ENCODE measurements around the gene TEN1.
"Not testable (repeated sequence)": the region's sequence is repeated elsewhere in the genome, so short reads cannot be mapped to it uniquely, and the experiment has no call there.

Gene TEN1

DNA sequence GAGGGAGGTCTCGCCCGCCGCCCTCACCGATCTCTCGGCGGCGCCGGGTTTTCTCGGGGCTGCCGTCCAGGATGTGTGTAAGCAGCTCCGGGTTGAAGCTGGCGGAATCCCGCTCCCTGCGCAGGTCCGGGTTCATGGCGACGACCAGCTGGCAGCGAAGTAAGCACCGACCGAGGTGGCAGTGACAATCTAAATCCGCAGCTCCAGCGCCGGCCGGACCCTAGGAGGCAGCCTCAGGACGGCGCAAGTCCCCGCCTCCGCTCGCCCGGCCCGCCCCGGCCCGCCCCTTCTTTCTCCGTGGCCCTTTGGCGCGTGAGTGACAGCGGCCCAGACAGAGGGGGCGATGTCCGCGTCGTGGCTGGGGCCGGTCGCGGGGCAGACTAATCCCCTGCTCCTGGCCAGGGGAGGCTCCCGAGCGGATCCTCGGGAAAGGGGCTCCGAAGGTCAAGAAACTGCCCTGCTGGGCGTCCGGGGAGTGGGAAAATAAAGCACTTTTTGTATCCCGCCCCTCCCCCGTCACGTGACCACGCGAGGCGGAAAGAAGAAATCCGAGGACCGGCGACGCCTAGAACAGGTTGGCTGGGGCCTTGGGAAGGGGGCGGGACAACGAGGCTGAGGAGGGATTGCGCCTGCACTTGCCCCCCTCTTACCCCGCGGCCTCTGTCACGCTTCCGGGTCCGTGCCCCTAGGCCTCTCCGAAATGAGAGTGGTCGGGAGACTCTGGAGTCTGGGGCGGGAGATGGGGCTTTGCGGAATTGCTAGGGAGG lies at the start of gene TEN1, which contains the start of gene ACOX1:
TSS of gene TEN1 (plus strand) at position 303 of the 767 bp plus-strand sequence. CDS start 6,953 bp downstream, outside the sequence.
TSS of gene ACOX1 (minus strand) at position 229 of the 767 bp plus-strand sequence. CDS start at position 136, 93 bp downstream.
- peak; percentile 93 to 97 for DNase-seq (ENCODE audit: low read depth in 2 of 2)

DNA sequence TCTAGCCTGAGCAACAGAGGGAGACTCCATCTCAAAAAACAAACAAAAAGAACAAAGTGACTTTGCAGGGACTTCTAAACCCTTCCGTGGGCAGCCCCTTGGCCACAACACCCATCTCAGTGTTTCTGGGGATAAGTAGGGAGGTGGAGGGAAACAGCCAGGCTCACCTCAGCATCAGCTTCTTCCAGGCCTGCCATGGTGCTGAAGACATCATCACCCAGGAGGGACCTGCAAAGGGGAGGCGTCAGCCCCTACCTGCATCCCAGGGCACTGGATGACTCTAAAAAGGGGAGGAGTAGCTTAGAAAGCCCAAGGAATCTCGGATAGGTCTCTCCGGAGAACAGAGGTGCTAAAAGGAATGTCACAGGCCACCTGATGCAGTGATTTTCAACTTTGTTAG lies 48.0 kb upstream of the TEN1 start:
- no peak for DNase-seq (ENCODE audit: low read depth in 2 of 2)

GRCh38 chr17:75932852-75933251 lies 46.2 kb upstream of the TEN1 start:
- no peak for DNase-seq (ENCODE audit: low read depth in 2 of 2)

DNA sequence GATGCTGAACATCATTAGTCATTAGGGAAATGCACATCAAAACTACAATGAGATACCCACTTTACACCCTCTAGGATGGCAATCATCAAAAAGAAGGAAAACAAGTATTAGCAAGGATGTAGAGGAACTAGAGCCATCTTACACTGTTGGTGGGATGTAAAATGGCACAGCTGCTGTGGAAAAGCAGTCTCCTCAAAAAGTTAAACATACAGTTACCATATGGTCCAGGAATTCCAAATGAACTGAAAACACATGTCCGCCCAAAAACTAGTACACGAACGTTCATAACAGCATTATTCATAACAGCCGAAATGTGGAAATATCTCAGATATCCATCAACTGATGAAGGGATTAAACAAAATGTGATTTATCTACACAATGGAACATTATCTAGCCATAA lies 45.2 kb upstream of the TEN1 start:
- DNase-seq (ENCODE audit: low read depth in 2 of 2): no peak

DNA sequence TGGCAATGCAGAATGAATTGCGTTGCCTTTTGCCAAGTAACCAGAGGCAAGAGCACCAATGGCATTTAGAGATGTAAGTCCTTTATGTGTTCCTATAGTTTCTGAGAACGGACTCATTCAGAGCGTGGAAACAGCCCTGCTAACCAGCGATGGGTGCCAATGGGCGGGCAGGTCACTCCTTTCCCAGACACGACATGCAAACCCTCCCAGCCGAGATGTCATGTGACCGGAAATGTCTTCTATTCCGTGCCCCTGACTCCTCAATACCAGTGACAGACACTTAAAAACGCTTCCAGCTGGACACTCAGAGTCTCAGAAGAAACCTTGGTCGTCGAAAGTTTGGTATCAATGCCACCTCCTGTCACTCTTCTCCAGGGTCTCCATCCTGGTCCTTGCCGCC lies 41.4 kb upstream of the TEN1 start:
- no peak for DNase-seq (ENCODE audit: low read depth in 2 of 2)

GRCh38 chr17:75940727-75941441 lies 38.2 kb upstream of the TEN1 start, which contains the start of gene FBF1:
Gene FBF1 (minus strand): TSS chr17:75941042. CDS start chr17:75938149, 2,893 bp downstream.
- DNase-seq (ENCODE audit: low read depth in 2 of 2): peak; percentile 81 to 87

- DNase-seq (ENCODE audit: low read depth in 2 of 2): no peak
These were observed 37.6 kb upstream of the TEN1 start for GRCh38 chr17:75941442-75941819.

DNA sequence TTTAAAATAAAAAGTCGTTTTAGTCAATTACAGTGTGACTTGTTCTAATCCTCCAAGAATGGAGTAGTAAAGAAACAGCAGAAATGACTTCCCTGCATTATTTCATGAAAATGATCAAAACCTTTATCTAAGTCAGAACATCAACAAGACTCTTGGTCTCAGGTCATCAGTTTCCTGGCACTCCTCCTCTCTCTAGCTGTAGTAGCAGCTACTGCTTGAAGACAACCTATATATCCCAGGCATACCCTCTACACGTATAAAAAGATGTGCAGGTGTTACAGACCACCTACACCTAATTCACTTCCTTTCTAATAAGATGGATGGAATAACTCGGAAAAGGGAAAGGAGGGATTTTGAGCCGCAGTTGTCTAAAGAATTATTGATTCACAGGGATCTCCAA lies 36.6 kb upstream of the TEN1 start:
- no peak for DNase-seq (ENCODE audit: low read depth in 2 of 2)

- DNase-seq (ENCODE audit: low read depth in 2 of 2): no peak
These were observed 35.5 kb upstream of the TEN1 start for GRCh38 chr17:75943491-75943890.

GRCh38 chr17:75945211-75945610 lies 33.8 kb upstream of the TEN1 start:
- no peak for DNase-seq (ENCODE audit: low read depth in 2 of 2)

- no peak for DNase-seq (ENCODE audit: low read depth in 2 of 2)
These were observed 28.6 kb upstream of the TEN1 start for GRCh38 chr17:75950421-75950820.

DNA sequence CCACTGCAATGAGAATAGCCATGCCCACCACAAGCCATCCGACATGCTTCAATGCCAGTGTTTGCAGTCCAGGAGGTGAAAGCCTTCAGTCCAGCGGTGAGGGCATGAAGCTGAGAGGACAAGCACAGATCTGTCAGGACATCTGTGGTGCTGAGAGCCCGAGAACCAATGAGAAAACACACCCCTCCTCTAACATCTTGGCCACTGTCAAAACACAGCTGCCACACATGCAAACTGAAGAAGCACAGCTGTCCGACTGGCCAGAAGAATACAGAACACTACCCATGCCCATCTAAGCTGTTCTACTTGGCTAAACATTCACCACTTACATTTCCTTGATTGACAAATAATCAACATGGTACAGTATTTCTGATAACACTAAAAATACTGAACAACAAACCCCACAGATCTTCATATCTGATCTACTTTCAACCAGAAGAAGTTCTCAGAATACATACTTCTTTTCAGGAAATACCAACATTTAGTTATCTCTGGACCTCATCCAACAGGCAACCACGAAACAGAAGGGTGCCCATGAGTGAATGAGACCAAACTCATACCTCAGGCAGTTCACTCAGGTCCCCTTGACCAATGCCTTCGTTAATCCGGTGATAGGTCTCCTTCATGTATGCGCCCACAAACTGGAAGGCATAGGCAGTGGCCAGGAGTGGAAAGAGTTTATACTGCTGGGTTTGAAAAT lies 28.0 kb upstream of the TEN1 start:
- no peak for DNase-seq (ENCODE audit: low read depth in 2 of 2)

GRCh38 chr17:75959051-75959838 lies 19.8 kb upstream of the TEN1 start:
- no peak for DNase-seq (ENCODE audit: low read depth in 2 of 2)

DNA sequence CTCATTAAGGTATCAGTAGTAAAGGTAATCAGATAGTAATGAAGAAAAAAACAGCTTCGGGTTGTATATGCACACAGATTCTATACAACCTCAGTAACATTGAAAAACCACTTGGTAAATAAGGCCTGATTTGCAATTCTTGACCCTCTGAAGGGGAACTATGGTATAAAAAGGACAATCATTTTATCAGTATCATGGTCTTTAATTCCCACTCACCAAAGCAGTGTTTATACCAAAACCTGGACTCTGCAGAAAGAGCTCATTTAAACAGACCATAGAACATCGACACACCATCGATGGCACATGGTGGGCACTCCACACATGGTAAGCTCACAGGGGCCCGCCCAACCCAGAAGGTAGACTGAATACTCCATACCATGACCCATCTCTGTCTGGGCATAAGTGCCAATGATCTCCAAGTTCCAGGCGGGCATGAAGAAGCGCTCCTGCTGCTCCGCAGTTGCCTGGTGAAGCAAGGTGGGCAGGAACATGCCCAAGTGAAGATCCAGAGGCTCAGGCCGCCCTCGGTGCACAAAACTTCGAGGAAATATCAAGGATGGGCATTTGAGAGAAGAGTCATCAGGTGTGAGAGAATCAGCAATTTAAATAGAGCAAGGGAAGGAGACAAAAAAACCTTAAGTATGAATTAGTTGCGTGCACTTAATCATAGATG lies 19.1 kb upstream of the TEN1 start:
- DNase-seq (ENCODE audit: low read depth in 2 of 2): no peak

DNA sequence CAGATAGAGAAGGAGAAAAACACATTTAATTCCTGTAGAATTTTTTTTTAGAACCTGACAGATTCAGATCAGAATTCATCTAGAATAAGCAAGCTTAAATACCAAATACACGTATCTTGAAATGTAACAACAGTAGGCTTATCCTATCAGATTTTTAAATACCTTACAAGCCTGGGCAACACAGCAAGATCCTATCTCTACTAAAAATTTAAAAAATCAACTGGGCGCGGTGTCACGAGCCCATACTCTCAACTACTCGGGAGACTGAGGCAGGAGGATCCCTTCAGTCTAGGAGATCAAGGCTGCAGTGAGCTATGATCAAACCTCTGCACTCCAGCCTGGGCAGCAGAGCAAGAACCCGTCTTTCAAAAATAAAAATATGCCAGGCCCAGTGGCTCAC lies 13.6 kb upstream of the TEN1 start:
- DNase-seq (ENCODE audit: low read depth in 2 of 2): no peak

GRCh38 chr17:75969044-75969443 lies 10.0 kb upstream of the TEN1 start:
- DNase-seq (ENCODE audit: low read depth in 2 of 2): not testable (repeated sequence)

GRCh38 chr17:75970011-75970523 lies 9.0 kb upstream of the TEN1 start:
- no peak for DNase-seq (ENCODE audit: low read depth in 2 of 2)

GRCh38 chr17:75970626-75971025 lies 8.4 kb upstream of the TEN1 start:
- no peak for DNase-seq (ENCODE audit: low read depth in 2 of 2)

GRCh38 chr17:75975187-75975586 lies 3.9 kb upstream of the TEN1 start:
- not testable (repeated sequence) for DNase-seq (ENCODE audit: low read depth in 2 of 2)

- no peak for DNase-seq (ENCODE audit: low read depth in 2 of 2)
These were observed 3.3 kb upstream of the TEN1 start for GRCh38 chr17:75975757-75976174.

Data from stimulated activated CD4-positive, alpha-beta T cell treated with anti-CD3 and anti-CD28 coated beads, Interleukin-15, amount 100 ng/mL, for 48 hours (primary cell).